Type B pancreatic cell (in vitro differentiated cells): ENCODE measurements around the gene DTNB. TPM values are rescaled to one million over a fixed set of nuclear protein-coding genes. Genes with fewer than 3 reads are reported as not detected.

Source experiments
- DNase-seq: peaks from one replicate; pipeline ENCODE4 v3.0.0; 2021; ENCODE audit warnings: mixed read lengths; ENCODE audit not compliant: unreplicated experiment; ENCODE audit errors: extremely low spot score
- H3K27ac Mint-ChIP-seq: 2 replicates; pipeline ENCODE4 v1.8.0; 2021; ENCODE audit warnings: mild to moderate bottlenecking, mixed read lengths
- H3K27me3 Mint-ChIP-seq: 2 replicates; pipeline ENCODE4 v1.8.0; 2021; ENCODE audit warnings: mixed read lengths
- H3K36me3 Mint-ChIP-seq: 2 replicates; pipeline ENCODE4 v1.8.0; 2021; ENCODE audit warnings: mixed read lengths
- H3K4me1 Mint-ChIP-seq: one replicate; pipeline ENCODE4 v1.8.0; 2021; ENCODE audit warnings: mixed read lengths; ENCODE audit not compliant: unreplicated experiment
- H3K4me3 Mint-ChIP-seq: 2 replicates; pipeline ENCODE4 v1.8.0; 2021; ENCODE audit warnings: mild to moderate bottlenecking, mixed read lengths
- H3K9me3 Mint-ChIP-seq: 2 replicates; pipeline ENCODE4 v1.8.0; 2021; ENCODE audit warnings: mixed read lengths
- CTCF ChIP-seq: fragments of 200-600 bp; sonication (generic); conservative IDR thresholded peaks from 2 replicates; pipeline ENCODE4 v1.5.0; 2021; ENCODE audit warnings: antibody characterized with exemption, mild to moderate bottlenecking
- total RNA-seq: library from RNA; stranded (reverse); gene quantifications from 2 replicates; pipeline ENCODE4 v1.2.1, GENCODE V29; 2021; ENCODE audit warnings: low replicate concordance

Gene DTNB
- total RNA-seq, 1 donor from 2014 or later, result 28.6 TPM

GRCh38 chr2:25372405-25373268 is 300.7 kb downstream of the DTNB start:
- Mint-ChIP-seq H3K27ac (peak overlapping the region; percentile 16), H3K9me3 (no peaks in the 10 kb centered on the region), H3K36me3 (peaks cover 7% of the 10 kb centered on the region), H3K4me3 (no peak overlapping the region), H3K4me1 (peaks cover 29% of the 10 kb centered on the region), H3K27me3 (peaks cover 3% of the 10 kb centered on the region)
- DNase-seq, result no peak
- TF ChIP-seq CTCF, result no peak

GRCh38 chr2:25371253-25372241 is 301.8 kb downstream of the DTNB start:
- Mint-ChIP-seq H3K9me3 (no peaks in the 10 kb centered on the region), H3K36me3 (no peaks in the 10 kb centered on the region), H3K27me3 (peaks cover 3% of the 10 kb centered on the region), H3K27ac (no peak overlapping the region), H3K4me3 (no peak overlapping the region), H3K4me1 (peaks cover 21% of the 10 kb centered on the region)
- TF ChIP-seq CTCF, result no peak
- no peak for DNase-seq

- H3K4me3 Mint-ChIP-seq, result no peak overlapping the region
- no peaks in the 10 kb centered on the region for H3K36me3 Mint-ChIP-seq
- H3K27me3 Mint-ChIP-seq, result peaks cover 3% of the 10 kb centered on the region
- peaks cover 17% of the 10 kb centered on the region for H3K4me1 Mint-ChIP-seq
- H3K9me3 Mint-ChIP-seq, result no peaks in the 10 kb centered on the region
- no peak overlapping the region for H3K27ac Mint-ChIP-seq
- no peak for DNase-seq
- TF ChIP-seq CTCF, result no peak
These were observed 303.5 kb downstream of the DTNB start for GRCh38 chr2:25369876-25370275.

GRCh38 chr2:25369439-25369838 is 303.9 kb downstream of the DTNB start:
- DNase-seq, result no peak
- TF ChIP-seq CTCF, result no peak

GRCh38 chr2:25368660-25369059 is 304.7 kb downstream of the DTNB start:
- no peaks in the 10 kb centered on the region for H3K27me3 Mint-ChIP-seq
- peak overlapping the region; percentile 70 for H3K4me3 Mint-ChIP-seq
- no peaks in the 10 kb centered on the region for H3K9me3 Mint-ChIP-seq
- no peaks in the 10 kb centered on the region for H3K36me3 Mint-ChIP-seq
- peak overlapping the region; percentile 7 for H3K27ac Mint-ChIP-seq
- no peak for DNase-seq
- peaks cover 17% of the 10 kb centered on the region for H3K4me1 Mint-ChIP-seq
- TF ChIP-seq CTCF, result no peak

More at GRCh38 chr2:25369439-25369838, 303.9 kb downstream of the DTNB start:
- peaks cover 3% of the 10 kb centered on the region for H3K27me3 Mint-ChIP-seq
- peaks cover 17% of the 10 kb centered on the region for H3K4me1 Mint-ChIP-seq
- H3K36me3 Mint-ChIP-seq, result no peaks in the 10 kb centered on the region
- H3K27ac Mint-ChIP-seq, result peak overlapping the region; percentile 46
- H3K9me3 Mint-ChIP-seq, result no peaks in the 10 kb centered on the region
- no peak overlapping the region for H3K4me3 Mint-ChIP-seq
